ENCODE measurements around the gene VSTM2L.

The VSTM2L gene

DNA sequence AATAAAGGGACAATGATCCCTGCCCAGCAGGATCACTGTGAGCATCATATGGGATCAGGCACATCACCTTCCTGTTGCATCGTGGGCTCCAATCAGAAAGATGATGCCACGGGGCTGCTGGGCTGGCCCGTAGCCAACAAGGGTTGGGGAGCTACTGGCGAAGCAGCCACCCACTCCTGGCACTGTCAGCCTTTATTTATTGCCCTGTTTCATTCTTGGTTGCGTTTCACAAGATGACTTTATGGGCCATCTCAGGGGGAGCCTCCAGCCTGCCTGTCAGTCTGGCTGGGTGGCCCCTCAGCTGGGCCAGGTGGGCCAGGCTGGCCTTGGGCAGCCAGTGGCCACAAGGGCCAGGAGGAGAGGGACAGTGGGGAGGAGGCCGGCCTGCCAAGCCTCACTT is 17.3 kb downstream of the VSTM2L start:
- DNase-seq (ENCODE audit: low read depth), result no peak

DNA sequence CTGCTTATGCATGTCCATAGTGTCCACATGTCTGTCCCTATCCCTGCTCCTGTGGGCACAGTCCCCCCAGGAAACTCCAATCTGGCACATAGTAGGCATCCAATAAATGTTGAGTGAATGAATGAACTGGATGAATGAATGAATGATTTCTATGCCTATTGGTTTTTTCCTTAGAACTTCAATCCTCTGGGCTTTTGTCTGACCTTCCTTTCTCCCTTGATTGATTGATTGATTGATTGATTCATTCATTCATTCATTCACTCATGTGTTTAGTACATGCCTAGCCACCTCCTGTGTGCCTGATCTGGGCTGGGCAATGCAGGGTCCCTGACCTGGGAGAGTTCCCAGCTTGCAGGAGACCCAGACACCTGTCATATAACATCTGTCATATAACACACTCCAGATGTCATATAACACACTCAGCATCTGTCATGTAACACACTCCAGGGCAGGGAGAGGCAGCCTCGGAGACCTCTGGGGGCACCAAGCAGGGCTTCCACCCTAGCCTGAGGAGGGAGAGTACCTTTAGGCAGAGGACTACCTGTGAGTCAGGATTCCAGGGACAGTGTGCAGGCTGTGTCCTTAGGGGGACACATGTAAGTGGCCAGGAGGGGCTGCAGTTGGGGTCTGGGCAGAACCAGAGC is 17.9 kb downstream of the VSTM2L start:
- DNase-seq (ENCODE audit: low read depth), result no peak

- no peak for DNase-seq (ENCODE audit: low read depth)
Observed at GRCh38 chr20:37921341-37921929, 18.5 kb downstream of the VSTM2L start.

- no peak for DNase-seq (ENCODE audit: low read depth)
Observed at GRCh38 chr20:37922016-37922415, 19.1 kb downstream of the VSTM2L start.

DNA sequence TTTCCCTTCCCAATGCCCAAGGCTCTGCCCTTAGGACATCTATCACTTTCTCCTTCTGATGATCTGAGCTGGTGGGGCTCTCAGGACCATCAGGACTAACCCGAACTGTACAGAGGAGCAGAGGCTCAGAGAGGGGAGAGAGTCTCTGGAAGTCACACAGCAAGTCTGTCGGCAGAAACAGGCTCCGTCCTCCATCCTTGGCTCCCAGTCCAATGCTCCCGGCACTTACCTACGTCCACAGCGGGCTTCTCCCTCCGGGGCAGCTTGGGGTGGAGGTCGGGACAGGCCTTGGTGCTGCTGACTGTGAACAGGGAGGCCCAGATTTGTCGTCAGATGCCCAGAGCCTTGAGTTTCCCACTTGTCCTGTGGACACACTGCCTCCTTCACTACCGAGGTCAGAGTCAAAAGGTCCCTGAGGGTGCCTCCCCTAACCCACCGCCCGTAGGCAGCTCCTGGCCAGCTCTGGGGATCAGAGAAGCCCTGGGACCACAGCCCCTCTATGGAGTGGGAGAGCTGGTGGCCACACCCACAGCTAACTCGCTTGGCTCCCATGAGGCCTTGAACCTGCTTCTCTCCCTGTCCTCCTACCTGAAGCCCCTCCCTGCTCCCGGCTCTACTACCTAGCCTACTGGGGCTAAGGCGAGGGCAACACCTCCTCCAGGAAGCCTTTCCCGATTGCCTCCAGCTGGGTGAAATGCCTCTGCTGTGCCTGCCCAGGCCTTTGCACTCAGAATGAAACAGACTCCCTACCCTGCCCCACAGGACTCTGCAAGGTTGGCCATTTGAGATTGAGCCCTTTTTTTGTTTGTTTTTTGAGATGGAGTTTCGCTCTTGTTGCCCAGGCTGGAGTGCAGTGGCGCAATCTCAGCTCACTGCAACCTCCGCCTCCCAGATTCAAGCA is 22.6 kb downstream of the VSTM2L start:
- no peak for DNase-seq (ENCODE audit: low read depth)

DNA sequence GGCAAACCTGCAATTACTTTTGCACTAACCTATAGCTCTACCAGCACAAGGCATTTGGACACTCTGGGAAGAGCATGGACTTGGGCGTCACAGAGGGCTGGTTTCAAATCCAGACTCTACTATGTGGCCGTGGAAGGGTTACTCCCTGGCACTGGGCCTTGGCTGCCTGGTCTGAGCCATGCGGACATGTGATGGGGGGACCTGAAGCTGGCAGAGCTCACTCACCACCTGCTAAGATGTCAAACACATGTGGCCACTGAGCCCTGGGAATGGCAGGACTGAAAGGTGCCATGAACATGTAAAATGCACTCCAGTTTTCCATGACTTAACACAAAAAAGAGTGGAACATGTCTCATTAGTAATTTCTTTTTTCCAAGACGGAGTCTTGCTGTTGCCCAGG is 23.7 kb downstream of the VSTM2L start:
- no peak for DNase-seq (ENCODE audit: low read depth)

DNA sequence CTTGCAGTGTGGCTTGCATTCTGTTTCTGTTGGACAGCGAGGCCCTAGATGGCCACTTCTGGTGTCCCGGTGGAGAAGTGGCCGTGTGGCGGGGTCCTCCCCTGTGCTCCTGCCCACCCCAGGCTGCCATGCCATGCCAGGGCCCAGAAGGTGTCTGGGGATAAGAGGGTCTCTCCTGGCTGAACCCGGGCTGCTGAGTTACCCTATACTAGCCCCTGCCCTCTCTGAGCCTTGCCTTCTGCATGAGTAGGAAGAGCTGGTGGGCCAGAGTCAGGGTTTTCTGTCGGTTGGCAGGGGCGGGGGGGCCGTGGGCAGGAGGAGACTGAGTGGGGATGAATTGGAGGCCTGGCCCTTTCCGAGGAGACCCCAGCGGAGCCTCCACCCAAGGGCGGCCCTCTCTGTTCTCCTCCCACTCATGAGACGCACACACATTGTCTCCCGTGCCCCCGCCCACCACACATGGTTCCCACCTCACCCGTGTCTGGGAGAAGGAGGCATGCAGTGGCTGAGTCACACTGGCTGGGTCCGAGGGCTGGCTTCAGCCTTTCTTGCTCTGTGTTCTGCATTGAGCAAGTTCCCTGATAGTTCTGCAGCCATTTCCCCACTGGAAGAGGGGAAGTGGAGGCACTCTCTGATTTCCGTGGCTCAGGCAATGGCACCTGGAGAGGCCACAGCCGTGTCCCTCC is 24.6 kb downstream of the VSTM2L start:
- no peak for DNase-seq (ENCODE audit: low read depth)

DNA sequence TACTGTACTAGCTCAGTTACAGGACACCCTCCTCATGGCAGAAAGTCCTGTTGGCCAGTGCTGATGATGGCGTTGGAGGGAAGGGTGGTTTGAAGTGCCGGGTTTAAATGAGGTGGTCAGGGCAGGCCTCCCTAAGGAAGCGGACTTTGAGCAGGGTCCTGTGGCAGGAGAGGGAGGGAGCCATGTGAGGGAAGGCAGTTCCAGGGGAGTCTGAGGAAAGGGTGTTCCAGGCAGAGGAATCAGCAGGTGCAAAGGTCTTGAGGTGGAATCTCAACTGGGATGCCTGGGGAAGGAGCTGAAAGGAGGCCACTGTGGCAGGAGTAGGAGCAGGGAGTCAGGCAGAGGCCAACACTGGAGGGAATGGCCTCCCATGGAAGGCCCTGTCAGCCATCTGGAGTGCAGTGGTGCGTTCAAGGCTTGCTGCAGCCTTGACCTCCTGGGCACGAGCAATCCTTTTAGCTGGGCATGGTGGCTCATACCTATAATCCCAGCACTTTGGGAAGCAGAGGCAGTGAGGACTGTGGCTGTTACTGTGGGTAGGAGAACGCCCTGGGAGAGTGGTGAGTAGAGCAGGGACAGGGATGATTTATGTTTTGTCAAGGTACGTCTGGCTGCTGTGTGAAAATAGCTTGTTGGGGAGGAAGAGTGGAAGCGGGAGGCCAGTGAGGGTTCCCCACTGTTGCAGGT is 26.2 kb downstream of the VSTM2L start:
- no peak for DNase-seq (ENCODE audit: low read depth)

GRCh38 chr20:37929683-37930014 is 26.7 kb downstream of the VSTM2L start:
- no peak for DNase-seq (ENCODE audit: low read depth)

DNA sequence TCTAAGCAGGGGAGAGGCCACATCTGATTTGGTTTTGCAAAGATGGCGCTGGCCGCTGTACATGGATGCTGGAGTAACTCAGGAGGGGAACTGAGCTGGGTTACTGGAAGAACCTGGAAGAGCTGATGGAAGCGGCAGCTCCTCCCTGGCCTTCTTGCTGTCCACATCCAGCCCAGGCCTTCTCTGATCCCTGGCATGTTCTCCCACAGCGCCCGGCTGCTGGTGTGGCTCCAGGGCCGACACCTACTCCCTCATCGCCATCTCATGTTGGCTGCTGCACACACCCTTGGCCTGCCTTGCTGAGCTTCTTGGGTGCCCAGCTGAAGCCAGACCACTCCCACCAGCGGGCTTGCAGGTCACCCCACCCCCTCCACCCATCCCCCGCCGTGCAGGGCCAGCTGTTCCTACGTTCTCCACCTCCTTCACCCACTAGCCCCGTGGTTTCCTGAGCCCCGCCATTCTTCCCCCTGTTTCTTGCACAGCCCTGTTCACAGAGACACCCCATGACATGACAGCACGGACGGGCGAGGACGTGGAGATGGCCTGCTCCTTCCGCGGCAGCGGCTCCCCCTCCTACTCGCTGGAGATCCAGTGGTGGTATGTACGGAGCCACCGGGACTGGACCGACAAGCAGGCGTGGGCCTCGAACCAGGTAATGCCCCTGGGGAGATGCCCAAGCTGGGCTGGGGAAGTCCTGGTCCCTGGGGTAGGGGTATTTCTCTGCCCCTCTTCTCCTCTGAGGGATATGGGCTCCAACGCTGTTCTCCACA is 28.4 kb downstream of the VSTM2L start:
- no peak for DNase-seq (ENCODE audit: low read depth)

GRCh38 chr20:37932074-37932473 is 29.1 kb downstream of the VSTM2L start:
- DNase-seq (ENCODE audit: low read depth), result no peak

DNA sequence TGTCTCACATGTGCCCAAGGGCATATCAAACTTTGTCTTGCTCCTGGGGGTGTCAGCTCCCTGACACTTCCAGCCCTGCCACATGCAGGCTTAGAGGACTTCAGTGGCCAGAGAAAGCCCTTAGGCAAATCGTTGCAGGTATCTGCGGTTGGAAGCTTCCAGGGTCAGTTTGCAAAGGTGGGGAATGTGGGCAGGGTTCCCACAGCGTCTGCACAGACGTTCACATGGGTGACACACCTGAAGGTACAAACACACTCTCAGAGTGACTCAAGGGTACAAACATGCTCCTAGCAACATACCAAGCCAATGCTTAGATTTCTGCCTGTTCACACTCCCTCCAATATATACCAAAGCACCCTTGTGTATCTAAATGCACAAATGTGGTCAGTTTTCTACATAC is 30.0 kb downstream of the VSTM2L start:
- no peak for DNase-seq (ENCODE audit: low read depth)

- DNase-seq (ENCODE audit: low read depth), result no peak
Observed at GRCh38 chr20:37933786-37934633, 31.1 kb downstream of the VSTM2L start.

DNA sequence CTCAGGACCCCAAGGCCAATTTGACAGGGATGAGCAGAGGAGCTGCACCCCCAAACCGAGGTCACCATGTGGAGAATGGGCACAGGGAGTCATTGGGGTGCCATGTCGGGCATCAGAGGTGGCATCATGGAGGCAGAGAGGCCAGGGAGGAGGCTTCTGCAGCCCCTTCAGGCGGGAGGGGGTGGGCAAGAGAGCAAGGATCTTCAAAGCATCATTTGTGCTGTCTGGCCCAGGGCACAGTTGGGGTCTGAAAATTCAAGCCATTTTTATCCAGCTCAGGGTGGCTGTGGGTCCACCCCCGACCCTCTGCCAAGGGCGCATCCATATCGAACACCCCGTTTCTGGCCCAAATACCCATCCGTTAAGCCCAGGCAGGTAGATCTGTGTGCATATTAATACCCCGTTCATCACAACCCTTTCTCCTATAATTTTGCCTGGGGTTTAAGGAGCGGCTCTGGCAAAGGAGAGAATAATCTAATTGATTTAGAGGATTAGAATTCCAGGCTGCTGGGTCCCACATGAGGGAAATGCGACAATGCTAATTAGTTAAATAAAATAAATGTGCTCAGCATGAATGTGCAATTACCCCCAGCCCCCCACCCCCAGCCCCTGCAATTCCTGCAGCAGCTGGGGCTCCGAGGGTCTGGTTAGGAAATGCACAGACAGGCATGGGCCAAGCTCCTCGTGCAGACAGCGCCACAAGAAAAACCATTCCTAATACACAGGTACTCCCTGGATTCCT is 31.9 kb downstream of the VSTM2L start:
- DNase-seq (ENCODE audit: low read depth), result no peak

DNA sequence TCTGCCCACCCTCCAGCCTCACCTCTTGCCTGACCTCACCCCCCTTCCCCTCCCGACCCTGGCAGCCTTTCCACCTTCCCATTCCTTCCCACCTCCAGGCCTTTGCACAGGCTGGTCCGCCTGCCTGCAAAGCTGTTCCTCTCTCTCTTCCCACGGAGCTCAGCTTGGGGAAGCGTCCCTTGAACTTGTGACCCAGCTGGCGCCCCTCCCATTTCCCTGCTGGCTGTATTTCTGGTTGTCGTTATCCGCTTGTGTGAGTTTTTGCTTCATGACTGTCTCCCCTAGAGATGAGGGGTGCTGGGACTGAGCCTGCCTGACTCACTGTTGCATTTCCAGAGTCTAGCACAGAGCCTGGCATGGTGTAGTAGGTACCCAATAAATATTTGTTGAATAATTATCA is 32.5 kb downstream of the VSTM2L start:
- DNase-seq (ENCODE audit: low read depth), result no peak

DNA sequence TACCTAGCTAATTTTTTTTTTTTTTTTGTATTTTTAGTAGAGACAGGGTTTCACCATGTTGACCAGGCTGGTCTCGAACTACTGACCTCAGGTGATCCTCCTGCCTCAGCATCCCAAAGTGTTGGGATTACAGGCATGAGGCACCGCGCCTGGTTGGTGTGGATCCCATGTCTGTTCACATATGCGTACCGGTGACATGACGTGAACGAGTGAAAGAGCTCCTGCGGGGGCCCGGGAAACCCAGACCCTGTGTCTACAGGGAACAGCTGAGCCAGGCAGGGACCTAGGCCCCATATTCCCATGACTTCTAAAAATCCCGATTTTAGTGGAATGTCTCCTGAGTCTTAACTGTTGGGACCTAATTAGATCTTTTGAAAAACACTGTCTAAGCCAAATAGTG is 33.1 kb downstream of the VSTM2L start:
- no peak for DNase-seq (ENCODE audit: low read depth)

GRCh38 chr20:37936451-37936850 is 33.5 kb downstream of the VSTM2L start:
- DNase-seq (ENCODE audit: low read depth), result no peak

DNA sequence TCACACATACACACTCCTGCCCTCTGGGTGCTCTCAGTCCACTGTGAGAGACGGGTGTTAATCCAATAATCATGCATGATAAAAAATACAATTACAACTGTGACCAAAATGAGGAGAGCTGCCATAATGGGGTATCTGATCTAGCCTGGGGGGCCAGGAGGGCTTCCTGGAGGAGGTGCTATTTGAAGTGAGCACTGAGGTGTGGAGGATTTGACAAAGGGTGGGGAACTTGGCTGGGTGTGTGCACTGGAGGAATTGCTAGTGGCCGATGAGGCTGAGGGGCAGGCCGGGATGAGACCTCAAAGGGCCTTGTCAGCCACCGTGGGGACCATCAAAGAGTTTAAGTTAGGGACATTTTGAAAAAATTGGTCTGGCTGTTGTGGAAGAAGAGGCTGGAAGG is 34.8 kb downstream of the VSTM2L start:
- no peak for DNase-seq (ENCODE audit: low read depth)

- no peak for DNase-seq (ENCODE audit: low read depth)
Observed at GRCh38 chr20:37938181-37938750, 35.3 kb downstream of the VSTM2L start.

Data from activated T-cell treated with anti-CD3 and anti-CD28 coated beads for 1 hour (primary cell).